KBM-7 (cell line): ENCODE data around the gene ARPC2.

Source experiments
- DNase-seq: peaks from one replicate; pipeline ENCODE4 v3.0.0-alpha.2; 2015
- in situ Hi-C: fragments of 300-500 bp; cut with MboI; formaldehyde crosslinking; loops from 2 replicates; pipeline ENCODE4 v1.14.3; 2020; ENCODE audit warnings: low sequenced_read_pairs, low pct_unique_long_range_greater_than_20kb, mixed read lengths

ARPC2 gene

GRCh38 chr2:218245214-218245613, 28.2 kb downstream of the ARPC2 start:
- in situ Hi-C loops, result no loop called here
- DNase-seq, result no peak

GRCh38 chr2:218249691-218250090, 32.7 kb downstream of the ARPC2 start:
- in situ Hi-C loops, result no loop called here
- DNase-seq, result no peak

GRCh38 chr2:218252509-218253231, 35.7 kb downstream of the ARPC2 start:
- in situ Hi-C loops, result no loop called here

GRCh38 chr2:218253232-218253625, 36.2 kb downstream of the ARPC2 start:
- DNase-seq, result no peak
- in situ Hi-C loops, result no loop called here

More at GRCh38 chr2:218252509-218253231, 35.7 kb downstream of the ARPC2 start:
- peak; percentile 44 for DNase-seq

- in situ Hi-C loops, result no loop called here
- DNase-seq, result no peak
Observed at GRCh38 chr2:218255446-218255845, 38.5 kb downstream of the ARPC2 start.

- in situ Hi-C loops, result no loop called here
- DNase-seq, result no peak
Observed at GRCh38 chr2:218256612-218257350, 39.8 kb downstream of the ARPC2 start.

GRCh38 chr2:218257390-218257981, 40.5 kb downstream of the ARPC2 start:
- peak; percentile 87 for DNase-seq
- in situ Hi-C loops, result no loop called here

- in situ Hi-C loops, result no loop called here
- no peak for DNase-seq
Observed at GRCh38 chr2:218259099-218259961, 42.3 kb downstream of the ARPC2 start.

- in situ Hi-C loops, result no loop called here
- DNase-seq, result no peak
Observed at GRCh38 chr2:218260166-218260565, 43.2 kb downstream of the ARPC2 start.

- no peak for DNase-seq
- in situ Hi-C loops, result no loop called here
Observed at GRCh38 chr2:218260742-218261422, 43.9 kb downstream of the ARPC2 start, which contains the start of gene GPBAR1. Gene GPBAR1 (plus strand): TSS chr2:218261015. CDS start chr2:218262725, 1,710 bp downstream.

GRCh38 chr2:218261423-218262236, 44.6 kb downstream of the ARPC2 start:
- in situ Hi-C loops, result no loop called here

GRCh38 chr2:218262237-218262600, 45.2 kb downstream of the ARPC2 start:
- in situ Hi-C loops, result no loop called here
- DNase-seq, result no peak

More at GRCh38 chr2:218261423-218262236, 44.6 kb downstream of the ARPC2 start:
- no peak for DNase-seq

GRCh38 chr2:218262631-218263586, 45.9 kb downstream of the ARPC2 start:
- DNase-seq, result no peak
- in situ Hi-C loops, result no loop called here

- no peak for DNase-seq
- in situ Hi-C loops, result no loop called here
Observed at GRCh38 chr2:218263817-218264641, 47.0 kb downstream of the ARPC2 start.

- in situ Hi-C loops, result no loop called here
- no peak for DNase-seq
Observed at GRCh38 chr2:218264773-218265561, 48.0 kb downstream of the ARPC2 start.
